Thyroid gland (tissue), 4 donors: ENCODE results near the gene COQ2. TPM values are rescaled to one million over a fixed set of nuclear protein-coding genes. Genes with fewer than 3 reads are reported as not detected.
A peak's percentile ranks its signal among the peaks of the same experiment; 100 is the strongest.

Experiments
- DNase-seq, 2 donors: peaks; one replicate each; pipeline ENCODE4 v3.0.0-alpha.2; 2019
- H3K27ac ChIP-seq, 3 donors: fragments of 200-600 bp; sonication (generic); 1 replicate in 2 of 3; 2 replicates in 1 of 3; pipeline ENCODE4 v1.5.1; 2016 to 2019; ENCODE audit warnings: mild to moderate bottlenecking in 1 of 3, moderate library complexity in 1 of 3
- H3K27me3 ChIP-seq: fragments of 200-600 bp; sonication (generic); one replicate; pipeline ENCODE4 v1.5.1; 2019
- H3K36me3 ChIP-seq, 2 donors: fragments of 200-600 bp; sonication (generic); one replicate each; pipeline ENCODE4 v1.5.1; 2016 to 2019
- H3K4me1 ChIP-seq, 2 donors: fragments of 200-600 bp; sonication (generic); one replicate each; pipeline ENCODE4 v1.5.1; 2017 to 2019
- H3K4me3 ChIP-seq, 3 donors: fragments of 200-600 bp; sonication (generic); replicated peaks in 1 of 3; 1 replicate in 2 of 3; 2 replicates in 1 of 3; pipeline ENCODE4 v1.5.1; 2016; ENCODE audit warnings: mild to moderate bottlenecking in 1 of 3
- H3K9me3 ChIP-seq: fragments of 200-600 bp; sonication (generic); one replicate; pipeline ENCODE4 v1.5.1; 2017
- POLR2A ChIP-seq, 2 donors: fragments of 450-650 bp; IDR thresholded peaks; one replicate each; pipeline ENCODE4 v1.6.1; 2017; ENCODE audit warnings: antibody characterized with exemption in 2 of 2, mild to moderate bottlenecking in 2 of 2, moderate library complexity in 1 of 2
- WGBS, 2 donors: methylation state at CpG; one replicate each; pipeline ENCODE4 v1.1.5; 2017; 5-methylcytosine and 5-hydroxymethylcytosine counted together
- intact Hi-C: fragments of 100-400 bp; cut with DNase I; formaldehyde crosslinking; loops from one replicate; pipeline ENCODE4 v1.15.1; 2023
- total RNA-seq, 4 donors: library from RNA; depleted of rRNA; stranded (reverse); fragments of >200 nt; gene quantifications; one replicate each; pipeline ENCODE4 v1.2.3, GENCODE V29; 2016
- TF ChIP-seq, protein P1 (sequence below), 6 experiments: fragments of 200-600 bp in 3 of 6; fragments of 450-650 bp in 3 of 6; sonication (generic) in 3 of 6; IDR thresholded peaks; one replicate each; pipeline ENCODE4 v1.5.1; 2016 to 2019; ENCODE audit warnings: antibody characterized with exemption in 6 of 6, mild to moderate bottlenecking in 2 of 6, inconsistent platforms in 1 of 6, moderate library complexity in 1 of 6

Gene COQ2, protein sequence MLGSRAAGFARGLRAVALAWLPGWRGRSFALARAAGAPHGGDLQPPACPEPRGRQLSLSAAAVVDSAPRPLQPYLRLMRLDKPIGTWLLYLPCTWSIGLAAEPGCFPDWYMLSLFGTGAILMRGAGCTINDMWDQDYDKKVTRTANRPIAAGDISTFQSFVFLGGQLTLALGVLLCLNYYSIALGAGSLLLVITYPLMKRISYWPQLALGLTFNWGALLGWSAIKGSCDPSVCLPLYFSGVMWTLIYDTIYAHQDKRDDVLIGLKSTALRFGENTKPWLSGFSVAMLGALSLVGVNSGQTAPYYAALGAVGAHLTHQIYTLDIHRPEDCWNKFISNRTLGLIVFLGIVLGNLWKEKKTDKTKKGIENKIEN
- total RNA-seq: 10 to 100 TPM in 3 of 4 donors, 1 to 10 TPM in 1; 6.0 to 29.1 (median 14.0) TPM

DNA sequence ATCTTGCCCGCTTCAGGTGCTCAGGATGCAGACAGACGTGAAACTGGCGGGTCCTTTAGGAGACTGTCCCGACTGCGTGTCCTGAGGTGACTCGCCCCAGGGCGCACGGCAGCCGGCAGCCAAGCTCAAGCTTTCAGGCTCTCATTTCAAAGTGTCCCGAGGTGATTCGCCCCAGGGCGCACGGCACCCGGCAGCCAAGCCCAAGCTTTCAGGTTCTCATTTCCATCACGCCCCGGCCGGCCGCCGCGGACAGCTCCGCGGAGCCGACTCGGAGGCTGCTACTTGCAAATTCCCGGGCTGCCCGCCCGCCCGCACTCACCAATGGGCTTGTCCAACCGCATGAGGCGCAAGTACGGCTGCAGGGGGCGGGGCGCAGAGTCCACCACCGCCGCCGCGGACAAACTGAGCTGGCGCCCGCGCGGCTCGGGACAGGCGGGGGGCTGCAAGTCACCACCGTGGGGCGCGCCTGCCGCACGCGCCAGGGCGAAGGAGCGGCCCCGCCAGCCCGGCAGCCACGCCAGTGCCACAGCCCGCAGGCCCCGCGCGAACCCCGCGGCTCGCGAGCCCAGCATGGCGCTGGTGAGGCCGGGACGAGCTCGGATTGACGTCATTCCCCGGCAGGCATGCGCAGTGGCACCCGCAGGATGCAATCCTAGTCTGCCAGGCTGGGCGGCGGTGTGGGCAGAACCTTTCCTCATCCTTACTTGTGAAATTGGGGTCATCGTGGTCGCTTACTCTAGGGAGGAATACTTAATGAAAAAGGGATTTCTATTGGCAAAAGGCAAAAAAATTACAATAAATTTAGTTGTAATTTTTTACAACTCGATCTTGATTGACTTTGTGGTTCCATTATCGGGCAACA, at the start of gene COQ2:
TSS of gene COQ2 (minus strand) at position 606 of the 862 bp plus-strand sequence. CDS start at position 572, 34 bp downstream.
- DNase-seq: peak; percentile 96
- intact Hi-C loops: loop anchor here (10.0 kb wide), 1 partner anchor 820 kb away; no protein-coding TSS in a partner anchor
- H3K9me3 ChIP-seq: no peaks in the 10 kb centered on the region
- no peaks in the 10 kb centered on the region for H3K36me3 ChIP-seq
- H3K4me1 ChIP-seq: peaks cover 0 to 15% of the 10 kb centered on the region in 2 donors
- WGBS, 2 donors: 0% methylated on average over 34 to 37 of the region's 76 CpGs
- peak within 1 kb of the TSS; percentile 16 to 94 (median 93) for H3K27ac ChIP-seq
- no peaks in the 10 kb centered on the region for H3K27me3 ChIP-seq
- TF ChIP-seq POLR2A (IDR thresholded peaks at IDR 0.05): peak in 1 of 2 donors; percentile 87
- TF ChIP-seq, protein P1, sequence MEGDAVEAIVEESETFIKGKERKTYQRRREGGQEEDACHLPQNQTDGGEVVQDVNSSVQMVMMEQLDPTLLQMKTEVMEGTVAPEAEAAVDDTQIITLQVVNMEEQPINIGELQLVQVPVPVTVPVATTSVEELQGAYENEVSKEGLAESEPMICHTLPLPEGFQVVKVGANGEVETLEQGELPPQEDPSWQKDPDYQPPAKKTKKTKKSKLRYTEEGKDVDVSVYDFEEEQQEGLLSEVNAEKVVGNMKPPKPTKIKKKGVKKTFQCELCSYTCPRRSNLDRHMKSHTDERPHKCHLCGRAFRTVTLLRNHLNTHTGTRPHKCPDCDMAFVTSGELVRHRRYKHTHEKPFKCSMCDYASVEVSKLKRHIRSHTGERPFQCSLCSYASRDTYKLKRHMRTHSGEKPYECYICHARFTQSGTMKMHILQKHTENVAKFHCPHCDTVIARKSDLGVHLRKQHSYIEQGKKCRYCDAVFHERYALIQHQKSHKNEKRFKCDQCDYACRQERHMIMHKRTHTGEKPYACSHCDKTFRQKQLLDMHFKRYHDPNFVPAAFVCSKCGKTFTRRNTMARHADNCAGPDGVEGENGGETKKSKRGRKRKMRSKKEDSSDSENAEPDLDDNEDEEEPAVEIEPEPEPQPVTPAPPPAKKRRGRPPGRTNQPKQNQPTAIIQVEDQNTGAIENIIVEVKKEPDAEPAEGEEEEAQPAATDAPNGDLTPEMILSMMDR (IDR thresholded peaks at IDR 0.05): peak in 4 of 6 experiments; percentile 23 to 52 (median 41)
- peak within 1 kb of the TSS; percentile 4 to 71 (median 52) for H3K4me3 ChIP-seq

DNA sequence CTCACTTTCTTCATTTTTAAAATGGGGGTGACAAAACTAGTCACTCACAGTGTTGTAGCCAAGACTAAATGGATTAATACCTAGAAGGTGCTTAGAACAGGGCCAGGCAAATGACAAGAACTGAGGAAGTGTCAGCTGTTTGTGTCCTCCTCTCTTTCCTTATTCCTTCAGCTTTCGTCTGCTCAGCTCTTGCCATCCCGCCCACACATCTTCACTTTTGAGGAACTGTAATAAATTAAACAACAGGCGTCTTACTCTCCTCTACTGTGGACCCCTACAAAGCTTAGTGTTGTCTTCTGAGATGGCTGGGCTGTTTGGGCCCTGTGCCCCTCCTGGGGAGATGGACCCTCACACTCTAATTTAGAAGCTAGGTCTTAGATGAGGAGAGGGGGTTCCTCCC, 47.4 kb upstream of the COQ2 start:
- intact Hi-C loops: no loop called here
- H3K4me1 ChIP-seq: peaks cover 8 to 12% of the 10 kb centered on the region in 2 donors
- no peak overlapping the region for H3K27ac ChIP-seq
- H3K4me3 ChIP-seq: no peak overlapping the region
- 85 to 93% methylated on average over 3 of the region's 3 CpGs for WGBS, 2 donors
- H3K9me3 ChIP-seq: no peaks in the 10 kb centered on the region
- H3K36me3 ChIP-seq: no peaks in the 10 kb centered on the region
- no peak for DNase-seq
- H3K27me3 ChIP-seq: no peaks in the 10 kb centered on the region
- TF ChIP-seq, protein P1 (IDR thresholded peaks at IDR 0.05): no peak
- TF ChIP-seq POLR2A (IDR thresholded peaks at IDR 0.05): no peak

DNA sequence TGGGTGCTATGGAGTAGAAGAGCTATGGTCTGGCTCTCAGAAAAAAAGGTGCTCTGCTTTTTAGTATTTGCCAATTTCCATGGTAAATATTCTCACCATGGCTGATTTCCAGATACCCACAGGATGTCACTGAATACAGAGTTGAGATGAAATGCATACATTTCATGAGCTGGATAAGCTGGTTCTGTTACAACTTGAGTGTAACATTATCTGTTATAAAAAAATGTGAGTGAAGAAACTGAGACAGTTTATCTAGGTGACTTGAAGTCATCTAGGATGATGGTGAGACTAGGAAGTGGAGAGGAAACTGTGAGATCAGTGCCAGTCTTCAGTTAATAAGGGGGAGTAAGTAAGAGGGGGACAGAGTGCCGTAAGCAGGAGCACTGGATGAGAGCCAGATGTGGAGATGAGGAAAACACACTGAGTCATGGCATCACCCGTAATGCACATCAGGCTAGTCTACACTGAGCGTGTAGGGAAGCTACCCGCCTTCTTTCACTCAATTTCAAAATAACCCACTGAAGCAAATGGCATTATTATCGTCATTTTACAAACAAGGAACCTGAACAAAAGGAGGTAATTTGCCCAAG, 45.0 kb upstream of the COQ2 start:
- peaks cover 0 to 5% of the 10 kb centered on the region in 2 donors for H3K4me1 ChIP-seq
- intact Hi-C loops: no loop called here
- H3K4me3 ChIP-seq: no peak overlapping the region
- TF ChIP-seq POLR2A (IDR thresholded peaks at IDR 0.05): no peak
- TF ChIP-seq, protein P1 (IDR thresholded peaks at IDR 0.05): no peak
- H3K27ac ChIP-seq: no peak overlapping the region
- WGBS, 2 donors: 85 to 87% methylated on average over 5 of the region's 5 CpGs
- H3K27me3 ChIP-seq: no peaks in the 10 kb centered on the region
- no peaks in the 10 kb centered on the region for H3K9me3 ChIP-seq
- no peak for DNase-seq
- no peaks in the 10 kb centered on the region for H3K36me3 ChIP-seq

DNA sequence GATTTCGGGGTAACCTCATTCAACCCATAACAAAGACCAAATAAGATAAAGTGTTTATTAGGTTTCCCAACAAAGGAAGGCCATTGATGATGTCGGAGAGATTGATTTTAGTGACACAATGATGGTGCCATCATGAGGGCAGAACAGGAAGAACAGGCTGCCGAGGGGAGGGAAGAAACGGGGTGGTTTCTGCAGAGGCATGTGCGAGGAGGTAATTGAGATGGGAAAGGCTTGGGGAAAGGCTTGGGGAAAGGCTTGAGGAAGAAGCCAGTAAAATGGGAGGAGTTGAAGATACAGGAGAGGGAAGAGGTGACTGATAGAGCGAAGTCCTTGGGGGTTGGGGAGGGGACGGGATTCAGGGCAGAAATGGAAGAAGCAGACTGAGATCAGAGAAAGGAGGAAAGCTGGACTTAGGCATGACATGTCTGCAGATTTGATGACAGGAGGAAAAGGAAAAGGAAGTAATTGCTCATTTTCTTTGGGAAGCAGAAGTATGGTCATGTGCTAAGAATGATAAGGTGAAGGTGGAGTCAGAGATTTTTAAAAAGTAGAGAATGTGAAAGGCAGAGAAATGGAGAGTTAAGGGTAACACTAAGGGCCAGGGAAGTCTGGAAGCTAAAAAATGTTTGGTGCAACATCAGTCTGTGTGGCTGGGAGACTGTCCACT, 44.1 kb upstream of the COQ2 start:
- no peak for TF ChIP-seq POLR2A (IDR thresholded peaks at IDR 0.05)
- TF ChIP-seq, protein P1 (IDR thresholded peaks at IDR 0.05): no peak
- WGBS, 2 donors: 46 to 55% methylated on average over 7 of the region's 7 CpGs
- intact Hi-C loops: no loop called here

More for the DNA sequence above, 44.1 kb upstream of the COQ2 start:
- Histone ChIP-seq H3K4me3 (no peak overlapping the region), H3K9me3 (no peaks in the 10 kb centered on the region), H3K27me3 (no peaks in the 10 kb centered on the region), H3K27ac (no peak overlapping the region), H3K4me1 (no peaks in the 10 kb centered on the region), H3K36me3 (no peaks in the 10 kb centered on the region)
- DNase-seq: no peak
